GM18498 (cell line): Measurements from ENCODE around the gene GRID1.

Source experiments
- ATAC-seq: cut with Tn5 transposase; IDR thresholded peaks from one replicate; pipeline ENCODE4 v1.9.1; 2021; ENCODE audit warnings: mild to moderate bottlenecking, moderate library complexity; ENCODE audit not compliant: unreplicated experiment

Gene GRID1

DNA sequence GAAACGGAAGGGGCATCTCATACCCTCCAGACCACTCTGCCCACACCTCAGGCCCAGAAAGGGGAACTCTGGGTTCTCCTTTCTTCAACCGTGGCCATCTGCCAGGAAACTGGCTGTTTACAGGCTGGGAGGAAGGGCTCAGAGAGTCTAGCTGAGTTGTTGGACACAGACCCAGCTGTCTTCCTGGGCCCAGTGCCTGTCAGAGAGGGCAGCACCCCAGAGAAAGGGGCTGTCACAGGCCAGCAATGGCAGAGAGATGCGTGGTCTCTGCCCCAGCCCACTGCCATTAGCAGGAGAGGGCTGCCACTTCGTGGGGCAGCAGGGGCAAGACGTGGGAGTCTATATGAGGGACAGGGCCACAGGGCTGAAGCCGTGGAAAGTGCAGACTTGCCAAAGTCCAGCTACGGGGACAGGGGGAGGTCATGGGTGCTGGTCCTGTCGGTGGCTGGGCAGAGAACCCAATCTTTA lies 11.0 kb downstream of the GRID1 start:
- peak; percentile 51 for ATAC-seq

DNA sequence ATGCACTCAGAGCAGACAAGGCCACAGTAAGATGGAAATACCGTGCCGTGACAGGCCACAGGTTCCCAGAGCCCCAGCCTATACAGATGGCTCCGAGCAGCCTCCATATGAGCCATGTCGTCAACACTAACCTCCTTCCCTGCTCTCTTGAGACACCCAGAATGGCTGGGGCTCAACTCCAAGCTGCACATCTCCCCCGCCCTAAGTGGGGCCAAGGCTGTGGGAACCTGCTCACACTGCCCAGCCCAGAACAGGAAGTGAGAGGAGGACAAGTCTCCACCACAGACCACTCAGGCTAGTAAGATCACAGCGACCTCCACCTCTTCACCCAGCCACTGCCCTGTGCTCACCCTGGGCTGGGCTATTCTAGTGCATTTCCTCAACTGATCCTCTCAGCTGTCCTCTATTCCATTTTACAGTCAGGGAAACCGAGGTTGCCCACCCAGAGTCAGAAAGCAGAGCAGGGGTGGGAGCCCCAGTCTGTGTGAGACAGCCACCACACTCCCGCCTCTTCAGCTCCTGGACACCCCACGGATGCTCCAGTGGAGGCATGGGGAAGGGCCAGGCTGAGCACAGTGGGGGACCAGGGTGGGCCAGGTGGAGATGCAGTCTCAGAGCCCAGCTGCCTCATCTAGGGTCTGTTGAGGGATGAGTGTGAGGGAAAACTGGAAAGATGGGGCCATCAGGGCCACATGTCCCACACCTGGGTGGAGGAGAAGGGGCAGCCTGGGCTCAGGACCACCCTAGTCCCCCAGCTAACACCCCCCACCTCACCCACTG lies 11.6 kb downstream of the GRID1 start:
- ATAC-seq: peak; percentile 55

DNA sequence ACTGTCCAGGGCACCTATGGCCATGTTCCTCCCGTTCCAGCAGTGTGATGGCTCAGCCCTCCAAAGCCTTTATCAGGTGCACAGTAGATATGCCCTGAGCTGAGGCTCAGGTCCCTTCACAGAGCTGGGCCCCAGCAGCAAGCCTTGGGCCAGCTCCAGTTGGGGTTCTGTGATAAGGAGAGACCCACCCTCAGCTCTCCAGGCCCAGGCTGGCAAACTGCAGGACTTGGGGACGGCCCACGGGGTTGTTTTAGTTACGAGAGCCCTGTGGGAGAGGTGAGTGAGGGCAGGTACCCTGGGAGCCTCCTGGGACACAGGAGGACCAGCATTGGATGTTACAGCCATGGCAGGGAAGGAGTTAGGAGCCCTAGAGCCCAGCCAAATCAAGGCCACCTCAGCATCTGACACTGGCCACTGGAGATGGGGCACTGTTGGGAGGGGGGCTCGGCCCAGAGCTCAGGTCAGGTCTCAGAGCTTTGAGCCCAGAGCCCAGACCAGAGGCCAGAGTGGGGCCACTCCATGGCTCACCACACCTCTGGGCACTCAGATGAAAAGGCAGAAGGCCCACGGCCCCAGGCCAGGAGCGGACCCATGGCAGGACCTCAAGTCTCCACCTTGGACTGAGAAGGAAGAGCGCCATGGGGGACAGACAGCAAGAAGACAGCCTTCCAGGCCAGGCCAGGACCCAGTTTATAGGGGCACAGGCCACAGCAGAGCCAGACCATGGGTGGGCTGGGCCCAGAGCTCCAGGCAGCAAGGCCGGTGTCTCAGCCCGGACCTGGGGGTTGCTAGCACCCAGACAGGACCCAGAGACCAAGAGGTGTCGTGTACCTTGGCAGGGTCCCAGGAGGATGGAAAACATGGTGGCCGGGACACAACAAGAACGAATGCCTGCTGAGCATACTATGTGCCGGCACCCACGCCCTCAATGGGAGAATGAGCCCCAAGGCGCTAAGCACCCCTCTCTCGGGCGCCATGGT lies 12.8 kb downstream of the GRID1 start:
- no peak for ATAC-seq

DNA sequence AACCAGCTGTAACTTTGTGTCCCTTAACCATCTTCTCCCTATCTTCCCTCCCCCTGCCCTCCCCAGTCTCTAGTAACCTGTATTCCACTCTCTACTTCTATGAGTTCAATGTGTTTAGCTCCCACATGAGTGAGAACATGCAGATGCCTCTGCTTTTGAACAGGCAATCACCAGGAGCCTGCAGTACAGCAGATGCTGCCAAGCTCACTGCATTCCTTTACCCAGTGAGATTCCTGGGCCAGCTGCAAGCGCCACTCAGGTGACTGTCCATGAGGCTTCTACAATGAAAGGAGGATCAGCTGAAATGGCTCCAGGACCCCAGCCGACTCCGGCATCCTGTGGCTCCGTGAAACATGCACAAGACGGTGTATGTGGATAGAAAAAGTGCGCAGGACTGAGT lies 15.7 kb downstream of the GRID1 start:
- ATAC-seq: no peak

DNA sequence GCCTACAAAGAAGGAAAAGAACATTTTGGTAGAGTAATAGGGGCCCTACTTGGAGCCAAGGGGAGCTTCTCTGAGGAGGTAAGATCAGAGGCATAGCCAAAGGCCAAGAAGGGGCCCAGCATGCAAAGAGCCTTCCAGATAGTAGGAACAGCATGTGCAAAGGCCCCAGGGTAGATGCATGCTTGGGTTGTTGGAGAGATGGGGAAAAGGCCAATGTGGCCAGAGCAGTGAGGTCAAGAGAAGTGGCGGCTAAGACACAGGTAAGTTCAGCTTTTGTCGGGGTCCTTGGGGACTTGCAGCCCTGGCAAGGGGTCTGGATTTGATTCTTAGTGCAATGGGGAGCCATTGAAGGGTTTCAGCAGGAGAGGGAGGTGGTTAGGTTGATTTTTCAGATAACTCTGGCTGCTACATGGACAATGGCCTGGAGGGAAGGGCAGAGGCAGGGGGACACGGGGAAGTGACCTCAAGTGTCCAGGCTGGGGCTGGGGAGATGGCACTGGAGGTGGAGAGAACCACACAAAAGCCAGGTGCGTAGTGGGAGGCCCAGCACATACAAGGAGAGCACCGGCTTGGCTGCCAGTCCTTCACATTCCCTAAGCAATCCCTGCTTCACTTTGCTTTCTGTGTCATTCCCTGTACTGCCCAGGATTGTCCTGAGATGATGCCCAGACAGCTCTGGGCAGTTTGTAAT lies 16.5 kb downstream of the GRID1 start:
- no peak for ATAC-seq

DNA sequence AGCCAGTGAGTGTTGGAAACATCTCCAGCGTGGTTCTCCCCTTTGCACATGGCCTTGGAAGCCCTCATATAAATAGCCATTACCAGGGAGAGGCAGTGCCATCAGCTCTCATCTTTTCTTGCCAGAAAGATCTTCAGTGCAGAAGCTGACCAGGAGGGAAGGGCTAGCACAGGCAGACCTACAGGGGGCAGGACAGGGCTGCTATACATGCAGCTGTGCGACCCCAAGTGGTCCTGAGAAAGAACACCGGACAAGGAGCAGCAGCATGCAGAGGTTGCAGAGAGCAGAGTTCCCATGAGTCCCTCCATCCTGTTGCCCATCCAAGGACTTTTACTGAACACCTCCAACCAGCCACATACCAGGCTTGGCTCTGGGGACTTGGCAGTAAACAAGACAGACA lies 17.1 kb downstream of the GRID1 start:
- ATAC-seq: no peak

DNA sequence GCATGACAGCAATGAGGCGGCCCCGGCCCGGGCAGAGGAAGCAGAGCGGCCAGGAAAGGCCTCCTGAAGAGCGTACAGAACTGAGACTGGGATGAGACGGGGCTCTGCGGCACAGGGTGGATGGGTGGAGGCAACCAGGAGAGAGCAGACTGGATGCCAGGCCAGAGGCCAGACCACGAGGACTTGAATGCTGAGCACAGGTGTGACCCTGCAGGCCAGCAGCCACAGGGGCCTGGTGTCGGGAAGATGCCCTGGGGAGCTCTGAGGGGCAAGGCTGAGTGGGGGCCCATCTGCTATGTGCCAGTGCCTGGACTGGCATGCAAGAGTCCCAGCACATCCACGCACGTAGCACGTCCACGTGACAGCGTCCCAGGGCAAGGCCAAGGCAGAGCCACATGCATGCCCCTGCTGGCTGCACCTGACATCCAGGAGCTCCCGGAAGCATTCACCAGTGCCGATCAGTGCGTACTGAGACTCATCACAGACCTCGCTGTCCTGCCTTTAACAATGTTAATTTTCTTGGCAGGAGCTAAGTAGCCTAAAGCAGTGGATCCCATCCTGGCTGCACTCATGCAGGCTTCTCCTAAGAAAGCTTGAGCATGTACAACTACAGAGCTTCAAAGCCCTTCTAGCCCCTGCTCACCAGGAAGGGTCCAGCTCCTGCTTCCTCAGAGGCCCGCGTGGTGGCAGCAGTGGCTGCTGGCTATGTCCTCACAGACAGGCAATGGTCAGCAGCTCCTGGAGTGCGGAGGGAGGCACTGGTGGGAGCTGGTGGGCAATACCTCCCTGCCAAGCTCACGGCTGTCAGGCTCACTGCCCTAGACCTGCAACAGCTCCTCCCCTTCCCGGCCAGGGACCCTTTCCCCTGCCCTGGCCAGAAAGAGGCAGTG lies 18.0 kb downstream of the GRID1 start:
- ATAC-seq: no peak

DNA sequence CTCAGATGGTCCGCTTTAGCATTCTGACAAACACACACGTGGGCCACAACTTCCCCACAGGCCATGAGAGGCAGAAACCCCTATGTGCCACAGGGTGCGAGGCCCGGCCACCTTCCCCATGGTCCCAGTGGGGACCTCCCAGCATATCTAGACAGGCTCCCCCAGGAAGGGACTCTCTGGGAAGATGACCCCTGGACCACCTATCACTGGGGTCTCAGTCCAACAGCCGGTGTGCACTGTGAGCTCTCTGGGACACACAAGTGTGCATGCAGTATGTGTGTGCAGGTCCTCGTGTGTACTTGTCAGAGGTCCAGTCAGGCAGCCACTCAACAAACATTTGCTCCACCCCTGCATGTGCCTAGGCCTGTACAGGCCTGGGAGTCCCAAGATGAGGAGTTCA lies 18.7 kb downstream of the GRID1 start:
- ATAC-seq: no peak

DNA sequence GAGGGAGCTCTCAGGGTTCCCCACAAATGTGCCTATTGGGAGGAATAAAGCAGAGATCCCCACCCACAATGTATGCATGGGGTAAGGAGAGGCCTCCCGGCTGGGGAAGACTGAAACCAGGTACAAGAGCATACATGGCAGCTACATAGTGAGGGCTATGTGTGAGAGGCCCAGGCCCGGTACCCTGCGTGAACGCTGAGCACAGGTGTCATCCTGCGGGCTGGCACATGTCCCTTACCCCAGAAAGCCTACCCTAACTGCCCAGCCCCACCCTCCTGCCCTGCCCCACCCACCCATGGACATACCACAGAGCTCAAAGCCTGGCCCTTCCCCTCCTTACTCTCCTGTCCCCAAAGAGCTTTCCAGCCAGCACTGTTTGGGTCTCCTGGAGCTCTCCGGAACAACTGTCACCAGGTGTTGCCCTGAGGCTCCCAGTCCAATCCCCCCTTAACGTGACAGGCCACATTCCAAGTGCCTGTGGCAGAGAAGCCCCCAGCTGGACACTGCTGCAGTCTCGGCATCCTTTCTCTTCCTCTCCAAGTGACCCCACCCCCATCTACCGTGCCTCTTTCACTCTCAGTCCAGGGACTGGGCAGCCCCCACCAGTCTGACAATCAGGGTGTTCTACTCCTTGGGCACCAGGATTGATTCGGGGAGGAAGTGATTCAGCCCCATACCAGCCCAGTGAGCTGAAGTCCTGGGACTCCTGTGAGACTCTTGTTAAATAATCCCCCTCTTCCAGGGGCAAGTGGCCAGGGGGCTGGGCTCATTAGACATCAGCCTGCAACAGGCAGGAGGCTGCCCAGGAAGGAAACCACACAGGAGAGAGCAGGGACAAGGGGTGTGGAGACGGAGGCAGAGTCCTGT lies 19.6 kb downstream of the GRID1 start:
- ATAC-seq: no peak

DNA sequence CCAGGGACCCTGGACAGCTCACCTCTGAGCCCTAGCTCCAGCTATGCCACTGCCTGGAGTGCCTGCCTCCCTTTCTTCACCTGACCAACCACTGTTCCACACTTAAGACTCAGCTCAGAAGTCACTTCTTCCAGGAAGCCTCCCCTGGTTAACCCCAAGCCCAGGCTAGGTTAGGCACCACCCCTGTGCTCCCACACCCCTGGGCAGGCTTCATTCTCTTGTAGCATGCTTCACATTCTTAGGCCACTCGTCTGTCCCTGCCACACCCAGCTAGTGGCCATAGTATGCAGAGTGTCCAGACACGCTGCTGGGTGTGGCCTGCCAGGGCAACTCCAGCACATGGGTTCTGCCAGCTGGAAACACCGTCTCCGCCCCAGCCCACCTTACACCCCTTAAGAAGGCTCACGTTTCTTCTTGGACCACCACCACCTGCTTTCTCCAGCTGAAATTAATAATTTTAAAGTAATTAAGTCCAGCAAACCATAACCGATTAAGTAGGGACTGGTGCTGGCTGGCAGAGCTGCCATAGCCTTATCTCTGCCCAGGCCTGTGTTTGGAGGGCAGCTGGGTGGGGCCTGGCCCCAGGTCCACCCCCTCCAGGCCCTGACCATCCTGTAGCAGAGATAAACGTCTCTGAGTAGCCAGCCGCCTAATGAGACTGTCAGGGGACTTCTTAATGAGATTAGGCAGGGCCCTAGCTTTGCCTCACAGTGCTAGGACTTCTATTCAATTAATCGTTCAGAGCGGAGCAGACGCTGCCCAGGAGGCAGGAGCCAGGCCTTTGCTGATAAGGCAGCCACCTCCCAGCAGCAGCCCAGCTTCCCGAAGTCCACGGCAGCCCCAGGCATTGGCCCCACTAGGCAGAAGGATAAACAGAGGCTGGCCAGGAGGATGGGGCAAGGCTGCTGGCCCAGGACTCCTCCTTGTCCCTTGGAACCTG lies 20.5 kb downstream of the GRID1 start:
- no peak for ATAC-seq

DNA sequence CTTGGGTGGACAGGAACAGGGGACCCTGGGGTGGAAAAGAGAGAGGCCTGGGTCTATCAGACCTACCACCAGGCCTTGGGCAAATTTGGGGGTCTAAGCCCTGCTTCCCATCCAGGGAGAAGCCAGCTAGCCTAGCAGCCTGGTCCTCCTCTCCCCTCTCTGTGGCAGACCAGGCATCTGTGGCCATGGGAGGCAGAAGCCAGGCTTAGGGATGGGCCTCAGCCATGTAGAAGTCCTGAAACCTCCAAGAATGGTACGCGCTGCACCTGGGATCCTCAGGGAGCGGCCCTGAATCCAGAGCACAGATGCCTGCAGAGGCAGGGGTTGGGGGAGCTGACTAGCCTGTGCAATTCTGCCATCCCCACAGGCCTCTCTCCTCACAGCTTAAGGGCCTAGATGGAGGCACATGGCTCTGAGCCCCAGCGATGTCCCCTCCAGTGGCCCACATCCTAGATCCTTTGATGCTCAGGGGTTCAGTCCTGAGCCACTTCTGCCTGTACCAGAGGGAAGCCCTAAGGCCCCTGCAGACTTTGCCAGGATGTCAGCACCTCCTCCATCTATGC lies 21.2 kb downstream of the GRID1 start:
- no peak for ATAC-seq

DNA sequence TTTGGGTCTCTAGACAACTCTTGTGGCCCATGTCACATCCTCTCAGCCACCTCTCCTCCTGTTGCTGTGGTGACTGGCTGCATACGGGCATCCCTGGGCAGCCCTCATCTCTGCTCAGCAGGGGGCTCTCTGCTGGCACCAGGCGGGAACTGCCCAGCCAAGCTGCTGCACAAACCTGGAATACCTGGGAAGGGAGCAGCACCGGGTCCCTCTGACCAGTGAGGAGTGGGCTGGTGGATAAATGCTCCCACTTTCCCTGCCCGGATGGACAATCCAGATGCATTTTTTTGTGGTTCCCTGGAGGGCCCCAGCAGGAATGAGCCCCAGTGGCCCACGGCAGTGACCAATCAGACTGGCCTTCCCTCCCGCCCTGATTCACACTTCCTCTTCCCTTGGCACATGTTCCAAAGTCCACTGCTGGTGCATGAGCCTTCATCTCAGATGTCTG lies 21.9 kb downstream of the GRID1 start:
- ATAC-seq: no peak

DNA sequence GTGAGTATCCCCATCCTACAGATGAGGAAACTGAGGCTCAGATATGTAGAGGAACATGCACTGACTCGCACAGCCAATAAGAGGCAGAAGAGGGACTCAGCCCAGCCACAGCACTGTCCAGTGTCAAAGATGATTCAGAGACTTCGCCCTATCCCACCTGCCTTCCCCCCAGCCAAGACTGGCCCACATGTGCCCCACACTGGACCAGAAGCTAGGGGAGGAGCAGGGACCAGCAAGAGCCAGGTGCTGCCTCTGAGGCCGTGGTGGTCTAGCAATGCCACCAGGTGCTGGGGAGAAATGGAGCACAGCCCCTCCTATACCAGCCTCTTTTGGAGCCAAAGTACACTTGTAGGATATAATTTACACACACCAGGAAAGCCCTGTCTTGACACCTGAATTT lies 22.3 kb downstream of the GRID1 start:
- ATAC-seq: no peak

DNA sequence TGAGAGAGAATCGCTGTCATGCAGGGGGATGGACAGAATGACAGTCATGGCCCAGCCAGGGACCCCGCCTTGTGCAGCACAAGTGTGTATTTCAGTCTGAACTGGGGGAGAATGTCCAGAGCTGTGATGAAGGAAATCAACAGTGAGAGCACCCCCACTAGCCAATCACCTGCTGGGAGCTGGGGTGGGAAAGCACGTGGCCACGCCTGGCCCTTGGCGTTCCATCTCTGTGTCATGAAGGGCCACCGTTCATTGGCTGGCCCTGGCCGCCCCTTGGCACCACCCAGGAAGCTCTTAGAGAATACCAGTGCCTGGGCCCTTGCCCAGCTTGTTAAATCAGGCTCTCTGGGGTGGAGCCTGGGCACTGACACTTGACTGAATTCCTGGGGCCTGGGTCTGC lies 22.8 kb downstream of the GRID1 start:
- ATAC-seq: no peak

DNA sequence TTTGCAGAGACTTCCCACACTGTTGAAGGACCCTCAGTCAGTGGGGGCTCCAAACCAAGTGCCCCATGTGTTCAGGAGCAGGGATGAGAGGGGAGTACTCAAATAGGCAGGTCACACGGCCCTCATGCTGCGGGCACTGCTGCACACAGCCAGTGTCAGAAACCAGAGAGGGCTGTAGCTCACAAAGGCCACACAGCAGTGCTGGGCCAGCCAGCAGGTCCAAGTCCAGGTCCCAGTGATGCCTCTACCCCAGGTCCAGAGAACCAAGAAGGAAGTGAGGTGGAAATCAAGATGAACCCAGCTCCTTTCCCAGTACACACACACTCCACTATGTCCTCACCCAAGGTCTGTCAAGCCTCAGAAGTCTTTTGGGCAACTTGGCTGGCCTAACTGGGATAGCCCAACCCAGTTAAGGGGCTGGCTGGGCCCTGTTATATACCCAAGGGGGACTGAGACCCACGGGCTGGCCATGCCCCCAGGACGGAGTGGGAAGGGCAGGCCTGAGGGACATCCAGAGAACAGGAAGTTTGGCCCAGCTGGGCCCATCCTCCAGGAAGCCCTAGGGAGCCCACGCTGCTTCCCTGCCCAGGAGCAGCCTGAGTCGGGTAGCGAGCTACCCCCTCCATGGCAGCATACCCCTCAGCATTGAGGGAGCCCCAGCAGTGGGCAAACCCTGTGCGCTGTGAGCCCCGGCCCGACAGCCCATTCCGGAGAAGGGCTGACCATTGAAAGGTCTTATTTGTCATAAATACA lies 24.3 kb downstream of the GRID1 start:
- no peak for ATAC-seq

DNA sequence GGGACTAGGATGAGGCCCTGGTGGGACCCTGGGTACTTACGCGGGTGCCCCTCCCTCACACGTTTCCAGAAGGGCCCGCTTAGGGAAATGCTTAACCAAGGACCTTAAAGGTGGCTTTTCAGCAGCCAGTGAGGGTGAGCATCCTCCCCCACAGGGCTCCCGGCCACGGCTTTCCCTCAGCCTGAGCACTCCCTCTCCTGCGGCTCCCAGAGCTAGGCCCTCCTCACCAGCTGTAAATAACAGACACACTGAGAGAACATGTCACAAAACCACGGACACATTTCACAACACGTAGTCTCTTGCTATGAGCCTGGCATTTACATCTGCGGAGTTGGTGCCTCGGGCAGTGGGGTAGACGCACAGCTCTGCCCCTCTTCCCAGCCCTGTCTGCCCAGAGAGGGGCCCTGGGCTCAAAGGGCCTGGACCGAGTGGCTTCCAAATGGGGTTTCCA lies 25.2 kb downstream of the GRID1 start:
- no peak for ATAC-seq

DNA sequence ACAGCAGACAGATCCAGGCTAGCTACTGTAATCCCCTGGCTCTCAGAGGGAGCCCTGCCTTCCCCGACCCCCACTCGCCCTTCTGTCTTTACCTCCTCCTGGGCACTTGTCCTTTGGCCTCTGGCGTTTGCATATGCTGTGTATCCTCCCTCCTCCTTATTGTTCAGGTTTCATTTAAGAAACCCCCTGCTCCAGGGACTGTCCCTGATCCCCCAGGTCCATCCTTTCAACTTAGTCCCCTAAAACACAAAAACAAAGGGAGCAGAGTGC lies 25.7 kb downstream of the GRID1 start:
- no peak for ATAC-seq
